SK-N-SH (cell line): ENCODE measurements around the gene YES1. TPM values are rescaled to one million over a fixed set of nuclear protein-coding genes. Genes with fewer than 3 reads are reported as not detected.

Experiments
- CTCF ChIA-PET: fragments of 300-600, 350-600 bp; formaldehyde crosslinking; extraction: SDS; loops from one replicate; lab custom pipeline; 2021; lab: Yijun Ruan, JAX
- POLR2A ChIA-PET: fragments of 350-600 bp; sonication (Branson Sonifier 250); formaldehyde crosslinking; extraction: SDS; loops from one replicate; lab custom pipeline; 2020; ENCODE audit warnings: antibody characterized with exemption, inconsistent platforms; lab: Yijun Ruan, JAX
- DNase-seq: peaks from one replicate; pipeline ENCODE4 v3.0.0; 2012
- H2AFZ ChIP-seq: fragments of 200-600 bp; sonication (generic); 2 replicates; pipeline ENCODE4 v1.8.1; 2016; ENCODE audit warnings: antibody characterized with exemption, mild to moderate bottlenecking, low read depth
- H3F3A ChIP-seq: fragments of 200-600 bp; sonication (generic); replicated peaks from 2 replicates; pipeline ENCODE3; 2016; ENCODE audit warnings: antibody characterized with exemption, mild to moderate bottlenecking; ENCODE audit not compliant: insufficient read depth
- H3K27ac ChIP-seq, 2 experiments: fragments of 200-500 bp in 1 of 2; fragments of 200-600 bp in 1 of 2; sonication (Bioruptor generic) in 1 of 2; sonication (generic), shearing (Covaris generic) in 1 of 2; 2 replicates each; pipeline versions ENCODE4 v1.5.1 to v1.6.1; 2014 to 2016; ENCODE audit warnings: low read depth in 2 of 2, inconsistent platforms in 1 of 2, low read length in 1 of 2, mild to moderate bottlenecking in 1 of 2, mixed read lengths in 1 of 2
- H3K27me3 ChIP-seq: fragments of 200-600 bp; sonication (generic), shearing (Covaris generic); 2 replicates; pipeline ENCODE4 v1.6.1; 2016; ENCODE audit warnings: mixed run types; ENCODE audit not compliant: insufficient read depth
- H3K36me3 ChIP-seq, 2 experiments: fragments of 200-500 bp in 1 of 2; fragments of 200-600 bp in 1 of 2; sonication (Bioruptor generic) in 1 of 2; sonication (generic) in 1 of 2; replicated peaks in 1 of 2; 2 replicates each; pipeline versions ENCODE3 to v1.5.1; 2014 to 2016; ENCODE audit warnings: low read length in 1 of 2, mild to moderate bottlenecking in 1 of 2; ENCODE audit not compliant: insufficient read depth in 2 of 2, control insufficient read depth in 1 of 2
- H3K4me1 ChIP-seq, 2 experiments: fragments of 200-500 bp in 1 of 2; fragments of 200-600 bp in 1 of 2; sonication (Bioruptor generic) in 1 of 2; sonication (generic), shearing (Covaris generic) in 1 of 2; 2 replicates each; pipeline versions ENCODE4 v1.5.1 to v1.6.1; 2014 to 2016; ENCODE audit warnings: low read depth in 1 of 2, low read length in 1 of 2, mixed run types in 1 of 2; ENCODE audit not compliant: insufficient read depth in 2 of 2, control insufficient read depth in 1 of 2
- H3K4me2 ChIP-seq: fragments of 200-600 bp; sonication (generic), shearing (Covaris generic); 2 replicates; pipeline ENCODE4 v1.6.1; 2017; ENCODE audit warnings: mixed run types
- H3K4me3 ChIP-seq, 2 experiments: fragments of 200-500 bp in 1 of 2; fragments of 200-600 bp in 1 of 2; sonication (Bioruptor generic) in 1 of 2; sonication (generic), shearing (Covaris generic) in 1 of 2; 2 replicates each; pipeline versions ENCODE4 v1.5.1 to v1.8.1; 2014 to 2016; ENCODE audit warnings: low read depth in 2 of 2, inconsistent platforms in 1 of 2, low read length in 1 of 2, mild to moderate bottlenecking in 1 of 2, mixed read lengths in 1 of 2, moderate library complexity in 1 of 2
- H3K79me2 ChIP-seq: fragments of 200-600 bp; sonication (generic); 2 replicates; pipeline ENCODE4 v1.8.1; 2017; ENCODE audit warnings: mild to moderate bottlenecking; ENCODE audit not compliant: insufficient read depth
- H3K9ac ChIP-seq: fragments of 200-600 bp; sonication (generic); 2 replicates; pipeline ENCODE4 v1.6.1; 2017; ENCODE audit warnings: mixed run types
- H3K9me2 ChIP-seq: fragments of 200-600 bp; sonication (generic); 2 replicates; pipeline ENCODE4 v1.6.1; 2017; ENCODE audit warnings: mixed run types
- H3K9me3 ChIP-seq: fragments of 200-600 bp; sonication (generic); 2 replicates; pipeline ENCODE4 v1.6.1; 2017; ENCODE audit warnings: mixed run types, mild to moderate bottlenecking, moderate library complexity
- H4K20me1 ChIP-seq: fragments of 200-600 bp; sonication (generic); 2 replicates; pipeline ENCODE4 v1.6.1; 2017; ENCODE audit warnings: mild to moderate bottlenecking, mixed run types; ENCODE audit not compliant: insufficient read depth
- EZH2phosphoT487 ChIP-seq: fragments of 200-600 bp; sonication (generic); IDR thresholded peaks from 2 replicates; pipeline ENCODE4 v1.6.1; 2017; ENCODE audit warnings: low read depth, mixed run types, mild to moderate bottlenecking, antibody characterized with exemption, moderate library complexity, borderline replicate concordance
- FOSL2 ChIP-seq: IDR thresholded peaks from 2 replicates; pipeline ENCODE4 v1.4.0; 2012; ENCODE audit warnings: low read depth, mild to moderate bottlenecking, moderate library complexity, borderline replicate concordance
- FOXM1 ChIP-seq: IDR thresholded peaks from 2 replicates; pipeline ENCODE4 v1.4.0; 2012; ENCODE audit warnings: low read depth, mild to moderate bottlenecking
- GABPA ChIP-seq: IDR thresholded peaks from 2 replicates; pipeline ENCODE4 v1.4.0; 2012; ENCODE audit warnings: low read depth, mild to moderate bottlenecking
- GATA2 ChIP-seq: sonication (generic); formaldehyde crosslinking; IDR thresholded peaks from 2 replicates; pipeline ENCODE4 v1.5.0; 2020; ENCODE audit warnings: mild to moderate bottlenecking, missing genetic modification reagents
- MAX ChIP-seq: IDR thresholded peaks from 2 replicates; pipeline ENCODE4 v1.4.0; 2012; ENCODE audit warnings: low read depth
- MXI1 ChIP-seq: IDR thresholded peaks from 2 replicates; pipeline ENCODE4 v1.6.1; 2012; ENCODE audit warnings: mild to moderate bottlenecking, low read depth, low read length, improper control_type of control experiment
- NFIC ChIP-seq: IDR thresholded peaks from 2 replicates; pipeline ENCODE4 v1.4.0; 2012; ENCODE audit warnings: borderline replicate concordance
- NRF1 ChIP-seq: IDR thresholded peaks from 2 replicates; pipeline ENCODE4 v1.6.1; 2012; ENCODE audit warnings: low read depth, mild to moderate bottlenecking, low read length
- PBX3 ChIP-seq: IDR thresholded peaks from 2 replicates; pipeline ENCODE4; 2012
- RAD21 ChIP-seq: IDR thresholded peaks from 2 replicates; pipeline ENCODE4 v1.6.1; 2012; ENCODE audit warnings: mild to moderate bottlenecking, low read length
- RCOR1 ChIP-seq: fragments of 150-350 bp; IDR thresholded peaks from 2 replicates; pipeline ENCODE4 v1.6.1; 2017; ENCODE audit warnings: antibody characterized with exemption, low read length
- RFX5 ChIP-seq: IDR thresholded peaks from 2 replicates; pipeline ENCODE4 v1.6.1; 2012; ENCODE audit warnings: mild to moderate bottlenecking, improper control_type of control experiment, low read length
- SMC3 ChIP-seq: IDR thresholded peaks from 2 replicates; pipeline ENCODE4 v1.6.1; 2012; ENCODE audit warnings: low read depth, low read length, improper control_type of control experiment
- TAF1 ChIP-seq: IDR thresholded peaks from 2 replicates; pipeline ENCODE4 v1.6.1; 2012; ENCODE audit warnings: low read depth, mild to moderate bottlenecking, low read length, moderate library complexity, borderline replicate concordance
- TEAD4 ChIP-seq: IDR thresholded peaks from 2 replicates; pipeline ENCODE4 v1.4.0; 2012; ENCODE audit warnings: mild to moderate bottlenecking, borderline replicate concordance; ENCODE audit not compliant: insufficient read depth
- USF2 ChIP-seq: fragments of 150-350 bp; IDR thresholded peaks from 2 replicates; pipeline ENCODE4 v1.6.1; 2017; ENCODE audit warnings: antibody characterized with exemption, low read length, low read depth, borderline replicate concordance
- WGBS: methylation state at CpG from one replicate; pipeline ENCODE4 v1.1.6; 2017; ENCODE audit warnings: low lambda C conversion rate; 5-methylcytosine and 5-hydroxymethylcytosine counted together
- polyA plus RNA-seq, 3 experiments: library from polyadenylated mRNA; depleted of rRNA; stranded (reverse); fragments of >200 nt; gene quantifications; 2 replicates each; pipeline ENCODE4 v1.2.3, GENCODE V29; 2012

The YES1 gene
- polyA plus RNA-seq, 1 of the 3 experiments (the other 2 are of a cell fraction), result 7.9 TPM

GRCh38 chr18:837922-838321 lies 25.9 kb upstream of the YES1 start:
- TF ChIP-seq RAD21 (no peak), RFX5 (no peak), TAF1 (no peak), RCOR1 (no peak), MAX (no peak), GABPA (no peak), MXI1 (no peak), PBX3 (no peak), GATA2 (CRISPR knock-in tag) (no peak), FOSL2 (no peak), NRF1 (no peak), EZH2phosphoT487 (no peak), USF2 (no peak), FOXM1 (no peak), TEAD4 (no peak)
- TF ChIP-seq, all 33 proteins: peak for 0
- WGBS, result 63% methylated on average over 2 of the region's 2 CpGs
- ChIA-PET CTCF (interaction anchor here (3.7 kb wide), 1 partner anchor 214 kb away, joined by 47 read pairs; no protein-coding TSS in a partner anchor), POLR2A (no interaction called here)
- Histone ChIP-seq H3K9ac (no peak overlapping the region), H3K36me3 (no peaks in the 10 kb centered on the region), H3K79me2 (no peaks in the 10 kb centered on the region), H3K27me3 (peaks cover 5% of the 10 kb centered on the region; the same call in 1 of the 2 replicates), H3K4me1 (no peaks in the 10 kb centered on the region; a peak in 2 of 4 replicates), H2AFZ (no peak overlapping the region), H3K9me3 (no peaks in the 10 kb centered on the region), H4K20me1 (no peaks in the 10 kb centered on the region), H3K4me2 (no peak overlapping the region), H3K27ac (no peak overlapping the region), H3K9me2 (no peaks in the 10 kb centered on the region), H3K4me3 (no peak overlapping the region), H3F3A (peaks cover 4% of the 10 kb centered on the region)
- DNase-seq, result no peak

DNA sequence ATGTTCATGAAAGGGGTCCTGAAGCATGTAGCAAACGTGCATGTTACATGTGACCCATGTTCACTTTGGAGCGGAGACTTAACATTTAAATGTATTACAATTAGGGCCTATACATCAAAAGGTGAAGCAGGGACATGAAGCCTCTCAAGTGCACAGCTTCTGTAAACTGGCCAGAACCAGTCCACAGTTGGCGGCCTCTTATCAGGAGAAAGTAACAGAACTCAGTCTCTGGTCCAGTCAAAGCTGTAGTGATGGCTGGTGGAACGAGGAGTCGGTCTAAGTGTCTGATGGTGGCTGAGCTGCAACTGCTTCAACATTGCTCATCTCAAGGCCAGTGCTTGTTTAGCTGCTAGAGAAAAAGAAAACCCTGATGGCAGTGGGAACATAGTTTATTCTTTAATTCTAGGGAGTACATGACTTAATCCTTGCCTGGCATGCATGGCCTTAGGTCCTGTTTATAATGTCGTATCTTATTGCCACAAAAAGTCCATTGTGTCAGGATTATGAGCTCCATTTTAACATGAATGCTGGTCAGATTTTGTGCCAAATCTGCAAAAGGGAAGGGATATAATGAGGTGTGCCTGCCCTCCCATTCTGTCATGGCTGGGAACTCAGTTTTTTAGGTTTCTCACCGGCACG lies 22.2 kb upstream of the YES1 start:
- WGBS, result 63% methylated on average over 6 of the region's 8 CpGs
- Histone ChIP-seq H3K4me2 (no peak overlapping the region), H3K9me3 (no peaks in the 10 kb centered on the region), H3K9ac (no peak overlapping the region), H3K27me3 (peaks cover 5% of the 10 kb centered on the region; the same call in 1 of the 2 replicates), H3K4me1 (peaks cover 3 to 4% of the 10 kb centered on the region in 2 experiments; a peak in 2 of 4 replicates), H3K27ac (no peak overlapping the region)
- DNase-seq, result no peak
- no peak for TF ChIP-seq SMC3
- TF ChIP-seq FOXM1, result no peak
- no peak for TF ChIP-seq EZH2phosphoT487
- TF ChIP-seq NFIC, result no peak
- no peak for TF ChIP-seq RAD21
- TF ChIP-seq TAF1, result no peak
- TF ChIP-seq, all 33 proteins: peak for 0
- Histone ChIP-seq H3K36me3 (no peaks in the 10 kb centered on the region), H3K79me2 (no peaks in the 10 kb centered on the region), H3K4me3 (no peak overlapping the region), H3K9me2 (no peaks in the 10 kb centered on the region), H4K20me1 (no peaks in the 10 kb centered on the region), H3F3A (no peaks in the 10 kb centered on the region), H2AFZ (no peak overlapping the region)
- POLR2A ChIA-PET, result interaction anchor here (0.6 kb wide), 1 partner anchor 133 kb away, joined by 3 read pairs; no protein-coding TSS in a partner anchor
- CTCF ChIA-PET, result interaction anchor here (0.6 to 7.8 kb wide), 5 partner anchors 19 to 209 kb away, joined by 3 to 149 read pairs (median 4); no protein-coding TSS in a partner anchor
